B cell (primary cell): ENCODE measurements around the gene WDFY4.

Source experiments
- EZH2 ChIP-seq: IDR thresholded peaks from 2 replicates; pipeline ENCODE4 v1.6.1; 2012; ENCODE audit warnings: borderline replicate concordance, low read depth, mild to moderate bottlenecking, moderate library complexity, low read length; ENCODE audit not compliant: insufficient read depth, poor library complexity, severe bottlenecking
- TF ChIP-seq, protein P1 (sequence below): fragments of 200-600 bp; IDR thresholded peaks from one replicate; pipeline ENCODE4 v1.8.0; 2022; ENCODE audit warnings: antibody characterized with exemption, mild to moderate bottlenecking

GRCh38 chr10:49008505-49009198, 324.0 kb downstream of the WDFY4 start:
- TF ChIP-seq, protein P1, sequence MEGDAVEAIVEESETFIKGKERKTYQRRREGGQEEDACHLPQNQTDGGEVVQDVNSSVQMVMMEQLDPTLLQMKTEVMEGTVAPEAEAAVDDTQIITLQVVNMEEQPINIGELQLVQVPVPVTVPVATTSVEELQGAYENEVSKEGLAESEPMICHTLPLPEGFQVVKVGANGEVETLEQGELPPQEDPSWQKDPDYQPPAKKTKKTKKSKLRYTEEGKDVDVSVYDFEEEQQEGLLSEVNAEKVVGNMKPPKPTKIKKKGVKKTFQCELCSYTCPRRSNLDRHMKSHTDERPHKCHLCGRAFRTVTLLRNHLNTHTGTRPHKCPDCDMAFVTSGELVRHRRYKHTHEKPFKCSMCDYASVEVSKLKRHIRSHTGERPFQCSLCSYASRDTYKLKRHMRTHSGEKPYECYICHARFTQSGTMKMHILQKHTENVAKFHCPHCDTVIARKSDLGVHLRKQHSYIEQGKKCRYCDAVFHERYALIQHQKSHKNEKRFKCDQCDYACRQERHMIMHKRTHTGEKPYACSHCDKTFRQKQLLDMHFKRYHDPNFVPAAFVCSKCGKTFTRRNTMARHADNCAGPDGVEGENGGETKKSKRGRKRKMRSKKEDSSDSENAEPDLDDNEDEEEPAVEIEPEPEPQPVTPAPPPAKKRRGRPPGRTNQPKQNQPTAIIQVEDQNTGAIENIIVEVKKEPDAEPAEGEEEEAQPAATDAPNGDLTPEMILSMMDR = no peak
- no peak for TF ChIP-seq EZH2
